Muscle layer of duodenum (tissue), 2 donors: ENCODE results near the gene PPP1R1C.

Experiments used
- H3K27ac ChIP-seq: one replicate; pipeline ENCODE4 v1.7.0; 2013; ENCODE audit warnings: mild to moderate bottlenecking, low read length
- H3K27me3 ChIP-seq: one replicate; pipeline ENCODE4 v1.7.0; 2013; ENCODE audit warnings: low read depth, mild to moderate bottlenecking, control low read depth, low read length
- H3K36me3 ChIP-seq, 2 donors: one replicate each; pipeline ENCODE4 v1.7.0; 2013; ENCODE audit warnings: low read length in 2 of 2, control low read depth in 1 of 2, mild to moderate bottlenecking in 1 of 2; ENCODE audit not compliant: insufficient read depth in 2 of 2, control insufficient read depth in 1 of 2
- H3K4me1 ChIP-seq, 2 donors: one replicate each; pipeline ENCODE4 v1.7.0; 2013; ENCODE audit warnings: low read length in 2 of 2, mild to moderate bottlenecking in 2 of 2, control low read depth in 1 of 2, moderate library complexity in 1 of 2; ENCODE audit not compliant: insufficient read depth in 2 of 2, control insufficient read depth in 1 of 2
- H3K4me3 ChIP-seq, 2 donors: one replicate each; pipeline ENCODE4 v1.7.0; 2013; ENCODE audit warnings: low read length in 2 of 2, low read depth in 1 of 2, mild to moderate bottlenecking in 1 of 2
- H3K9me3 ChIP-seq, 2 donors: one replicate each; pipeline ENCODE4 v1.7.0; 2013; ENCODE audit warnings: low read length in 2 of 2, control low read depth in 1 of 2, mild to moderate bottlenecking in 1 of 2; ENCODE audit not compliant: control insufficient read depth in 1 of 2
- donor health status: healthy.

The PPP1R1C gene

GRCh38 chr2:181992776-181993175 is 7.1 kb downstream of the PPP1R1C start:
- Histone ChIP-seq H3K9me3 (no peaks in the 10 kb centered on the region), H3K4me3 (no peak overlapping the region), H3K27me3 (no peaks in the 10 kb centered on the region), H3K4me1 (peaks cover 0 to 11% of the 10 kb centered on the region in 2 donors), H3K36me3 (no peaks in the 10 kb centered on the region), H3K27ac (no peak overlapping the region)

GRCh38 chr2:181995289-181995688 is 9.6 kb downstream of the PPP1R1C start:
- no peaks in the 10 kb centered on the region for H3K36me3 ChIP-seq
- H3K4me1 ChIP-seq, result peaks cover 0 to 4% of the 10 kb centered on the region in 2 donors
- no peak overlapping the region for H3K27ac ChIP-seq
- H3K9me3 ChIP-seq, result no peaks in the 10 kb centered on the region
- no peaks in the 10 kb centered on the region for H3K27me3 ChIP-seq
- no peak overlapping the region for H3K4me3 ChIP-seq

- Histone ChIP-seq H3K27ac (no peak overlapping the region), H3K27me3 (no peaks in the 10 kb centered on the region), H3K4me1 (peaks cover 0 to 4% of the 10 kb centered on the region in 2 donors), H3K4me3 (no peak overlapping the region), H3K36me3 (no peaks in the 10 kb centered on the region), H3K9me3 (no peaks in the 10 kb centered on the region)
Measured at GRCh38 chr2:181998041-181998835, 12.6 kb downstream of the PPP1R1C start.

- no peaks in the 10 kb centered on the region for H3K9me3 ChIP-seq
- no peaks in the 10 kb centered on the region for H3K36me3 ChIP-seq
- peaks cover 0 to 4% of the 10 kb centered on the region in 2 donors for H3K4me1 ChIP-seq
Measured at GRCh38 chr2:181998891-181999654, 13.4 kb downstream of the PPP1R1C start.

DNA sequence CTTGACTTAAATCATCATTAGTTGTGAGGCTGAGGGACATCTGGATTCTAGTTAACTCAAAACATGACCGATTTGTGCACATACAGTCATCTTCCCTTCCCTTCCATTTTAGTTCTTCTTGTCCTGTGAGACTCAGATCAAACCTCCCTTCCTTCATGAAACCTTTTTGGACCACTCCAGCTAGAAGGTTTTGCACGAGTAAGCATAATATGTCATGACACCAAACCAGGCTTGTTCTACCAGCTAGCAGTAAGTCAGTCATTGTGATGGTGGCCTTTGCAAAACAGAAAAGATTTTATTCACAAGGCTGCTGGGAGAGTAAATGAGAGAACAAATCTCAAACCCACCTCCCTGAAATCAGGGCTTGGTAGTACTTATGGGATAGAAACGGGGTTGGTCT is 14.3 kb downstream of the PPP1R1C start:
- Histone ChIP-seq H3K27me3 (no peaks in the 10 kb centered on the region), H3K9me3 (no peaks in the 10 kb centered on the region), H3K36me3 (no peaks in the 10 kb centered on the region), H3K4me1 (peaks cover 0 to 4% of the 10 kb centered on the region in 2 donors), H3K4me3 (no peak overlapping the region), H3K27ac (no peak overlapping the region)

More at GRCh38 chr2:181998891-181999654, 13.4 kb downstream of the PPP1R1C start:
- Histone ChIP-seq H3K4me3 (no peak overlapping the region), H3K27ac (no peak overlapping the region), H3K27me3 (no peaks in the 10 kb centered on the region)

DNA sequence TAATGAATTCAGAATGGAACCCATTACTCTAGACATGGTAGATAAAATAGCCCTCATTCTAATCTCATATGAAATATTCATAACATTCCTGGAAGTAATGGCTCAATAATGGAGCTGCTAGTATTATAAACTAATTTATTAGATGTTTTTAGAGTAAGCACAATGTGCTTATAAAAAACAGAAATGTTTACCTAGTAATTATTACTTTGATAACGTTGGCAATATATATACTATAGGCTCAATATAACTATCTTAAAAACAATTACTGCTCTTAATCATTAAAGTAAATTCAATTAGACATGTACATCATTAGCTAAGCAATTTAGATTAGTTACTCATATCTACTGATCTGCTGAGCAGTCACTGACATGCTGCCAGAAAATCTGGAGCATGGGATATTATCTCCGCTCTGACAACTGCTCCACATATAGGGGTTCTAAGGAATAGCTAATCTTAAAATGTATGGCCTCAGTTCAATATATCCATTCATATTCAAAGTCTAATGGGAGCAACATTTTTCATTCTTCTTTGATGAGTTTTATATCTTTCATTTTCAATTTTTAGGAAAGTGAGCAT is 19.4 kb downstream of the PPP1R1C start:
- H3K4me1 ChIP-seq, result no peaks in the 10 kb centered on the region
- H3K36me3 ChIP-seq, result no peaks in the 10 kb centered on the region
- no peak overlapping the region for H3K4me3 ChIP-seq
- no peaks in the 10 kb centered on the region for H3K27me3 ChIP-seq
- no peaks in the 10 kb centered on the region for H3K9me3 ChIP-seq
- no peak overlapping the region for H3K27ac ChIP-seq

- Histone ChIP-seq H3K27me3 (no peaks in the 10 kb centered on the region), H3K36me3 (no peaks in the 10 kb centered on the region), H3K9me3 (no peaks in the 10 kb centered on the region), H3K27ac (no peak overlapping the region), H3K4me1 (no peaks in the 10 kb centered on the region), H3K4me3 (no peak overlapping the region)
Measured at GRCh38 chr2:182006595-182007341, 21.1 kb downstream of the PPP1R1C start.

- H3K4me3 ChIP-seq, result no peak overlapping the region
- no peak overlapping the region for H3K27ac ChIP-seq
- H3K36me3 ChIP-seq, result no peaks in the 10 kb centered on the region
- H3K27me3 ChIP-seq, result no peaks in the 10 kb centered on the region
- H3K9me3 ChIP-seq, result no peaks in the 10 kb centered on the region
- no peaks in the 10 kb centered on the region for H3K4me1 ChIP-seq
Measured at GRCh38 chr2:182014284-182014683, 28.6 kb downstream of the PPP1R1C start.

DNA sequence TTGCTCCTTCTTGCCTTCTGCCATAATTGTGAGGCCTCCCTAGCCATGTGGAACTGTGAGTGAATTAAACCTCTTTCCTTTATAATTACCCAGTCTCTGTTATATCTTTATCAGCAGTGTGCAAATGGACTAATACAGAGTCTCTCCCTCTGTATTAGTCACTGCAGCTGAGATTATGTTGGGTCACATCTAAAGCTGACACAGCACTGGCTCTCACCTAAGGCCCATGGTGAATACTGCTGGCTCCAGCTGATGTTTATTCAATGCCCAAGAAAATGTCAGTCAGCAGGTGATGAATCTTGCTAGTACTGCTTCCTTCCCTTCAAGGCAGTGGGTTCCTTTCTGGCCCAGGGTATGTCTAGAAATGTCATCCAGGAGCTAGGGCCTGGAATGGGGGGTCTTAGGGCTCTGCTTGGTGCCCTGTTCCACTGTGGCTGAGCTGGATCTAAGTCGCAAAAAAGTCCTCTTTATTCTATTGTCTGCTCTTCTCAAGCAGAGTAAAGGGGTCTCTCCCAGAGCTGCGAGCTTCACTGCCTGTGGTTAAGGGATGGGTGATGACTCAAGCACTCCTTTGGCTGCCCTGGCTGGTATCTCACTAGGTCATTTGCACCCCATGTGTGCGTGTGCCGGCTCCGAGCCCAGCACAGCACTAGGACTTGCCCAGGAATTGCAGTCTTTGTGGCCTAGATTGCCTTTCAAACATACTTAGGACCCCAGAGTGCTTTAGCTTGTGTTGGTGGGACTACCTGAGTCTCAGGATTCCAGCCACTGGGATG is 29.9 kb downstream of the PPP1R1C start:
- no peak overlapping the region for H3K4me3 ChIP-seq
- H3K27me3 ChIP-seq, result no peaks in the 10 kb centered on the region
- H3K27ac ChIP-seq, result no peak overlapping the region
- H3K36me3 ChIP-seq, result no peaks in the 10 kb centered on the region
- H3K4me1 ChIP-seq, result no peaks in the 10 kb centered on the region
- no peaks in the 10 kb centered on the region for H3K9me3 ChIP-seq

DNA sequence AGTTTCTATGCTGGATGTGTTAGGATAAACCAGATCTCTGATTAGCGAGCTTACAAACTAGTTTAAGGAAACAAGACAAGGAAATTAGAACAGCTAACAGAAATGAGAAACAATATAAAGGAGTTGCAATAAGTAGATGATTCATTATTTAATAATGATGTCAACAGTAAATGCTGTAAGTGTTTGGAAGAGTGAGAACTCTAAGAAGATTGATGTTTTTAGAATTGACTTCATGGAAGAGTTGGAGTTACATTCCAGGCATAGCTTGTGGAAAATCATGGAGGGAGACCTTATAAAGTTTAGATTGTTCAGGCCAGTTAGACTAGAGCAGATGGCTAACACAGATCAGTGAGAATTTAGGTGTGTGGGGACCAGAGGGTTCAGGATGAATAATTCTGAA is 32.6 kb downstream of the PPP1R1C start:
- H3K27ac ChIP-seq, result no peak overlapping the region
- H3K9me3 ChIP-seq, result no peaks in the 10 kb centered on the region
- H3K27me3 ChIP-seq, result no peaks in the 10 kb centered on the region
- no peaks in the 10 kb centered on the region for H3K36me3 ChIP-seq
- H3K4me3 ChIP-seq, result no peak overlapping the region
- no peaks in the 10 kb centered on the region for H3K4me1 ChIP-seq
